ENCODE data around the gene BSND.

DNA sequence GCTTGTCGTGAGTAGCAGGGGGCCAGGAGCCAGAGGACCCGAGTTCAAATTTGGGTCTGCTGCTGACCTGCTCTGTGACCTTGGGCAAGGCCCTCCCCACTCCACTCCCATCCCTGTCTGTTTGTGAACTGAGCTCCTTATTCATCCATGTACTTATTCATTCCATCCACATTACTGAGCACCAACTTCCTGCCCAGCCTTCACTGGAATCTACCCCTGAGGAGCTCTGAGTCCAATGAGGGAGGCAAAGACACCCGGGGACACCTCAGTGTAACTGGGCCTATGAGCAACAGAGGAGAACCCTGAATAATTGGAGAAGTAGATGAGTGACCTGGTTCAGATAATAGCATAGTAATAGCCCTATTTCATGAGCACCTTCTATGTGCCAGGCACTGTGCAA, 8.9 kb downstream of the BSND start:
- TF ChIP-seq TAF1 (IDR thresholded peaks at IDR 0.05; ENCODE audit: low read depth) (no peak), CREB1 (IDR thresholded peaks at IDR 0.05; ENCODE audit: low read depth) (no peak), EP300 (IDR thresholded peaks at IDR 0.05; ENCODE audit: borderline replicate concordance) (no peak), YY1 (IDR thresholded peaks at IDR 0.05; ENCODE audit: low read depth) (no peak), RAD21 (IDR thresholded peaks at IDR 0.05; ENCODE audit: low read depth) (no peak), TEAD4 (IDR thresholded peaks at IDR 0.05) (no peak), CEBPB (IDR thresholded peaks at IDR 0.05) (no peak), ZBTB7A (IDR thresholded peaks at IDR 0.05; ENCODE audit: low read depth) (no peak), TCF12 (IDR thresholded peaks at IDR 0.05; ENCODE audit: low read depth) (no peak), FOXM1 (IDR thresholded peaks at IDR 0.05; ENCODE audit: borderline replicate concordance, low read depth) (no peak), NFIC (IDR thresholded peaks at IDR 0.05) (no peak)
- TF ChIP-seq, protein P1, sequence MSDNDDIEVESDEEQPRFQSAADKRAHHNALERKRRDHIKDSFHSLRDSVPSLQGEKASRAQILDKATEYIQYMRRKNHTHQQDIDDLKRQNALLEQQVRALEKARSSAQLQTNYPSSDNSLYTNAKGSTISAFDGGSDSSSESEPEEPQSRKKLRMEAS (IDR thresholded peaks at IDR 0.05): no peak
- TF ChIP-seq, protein P2, sequence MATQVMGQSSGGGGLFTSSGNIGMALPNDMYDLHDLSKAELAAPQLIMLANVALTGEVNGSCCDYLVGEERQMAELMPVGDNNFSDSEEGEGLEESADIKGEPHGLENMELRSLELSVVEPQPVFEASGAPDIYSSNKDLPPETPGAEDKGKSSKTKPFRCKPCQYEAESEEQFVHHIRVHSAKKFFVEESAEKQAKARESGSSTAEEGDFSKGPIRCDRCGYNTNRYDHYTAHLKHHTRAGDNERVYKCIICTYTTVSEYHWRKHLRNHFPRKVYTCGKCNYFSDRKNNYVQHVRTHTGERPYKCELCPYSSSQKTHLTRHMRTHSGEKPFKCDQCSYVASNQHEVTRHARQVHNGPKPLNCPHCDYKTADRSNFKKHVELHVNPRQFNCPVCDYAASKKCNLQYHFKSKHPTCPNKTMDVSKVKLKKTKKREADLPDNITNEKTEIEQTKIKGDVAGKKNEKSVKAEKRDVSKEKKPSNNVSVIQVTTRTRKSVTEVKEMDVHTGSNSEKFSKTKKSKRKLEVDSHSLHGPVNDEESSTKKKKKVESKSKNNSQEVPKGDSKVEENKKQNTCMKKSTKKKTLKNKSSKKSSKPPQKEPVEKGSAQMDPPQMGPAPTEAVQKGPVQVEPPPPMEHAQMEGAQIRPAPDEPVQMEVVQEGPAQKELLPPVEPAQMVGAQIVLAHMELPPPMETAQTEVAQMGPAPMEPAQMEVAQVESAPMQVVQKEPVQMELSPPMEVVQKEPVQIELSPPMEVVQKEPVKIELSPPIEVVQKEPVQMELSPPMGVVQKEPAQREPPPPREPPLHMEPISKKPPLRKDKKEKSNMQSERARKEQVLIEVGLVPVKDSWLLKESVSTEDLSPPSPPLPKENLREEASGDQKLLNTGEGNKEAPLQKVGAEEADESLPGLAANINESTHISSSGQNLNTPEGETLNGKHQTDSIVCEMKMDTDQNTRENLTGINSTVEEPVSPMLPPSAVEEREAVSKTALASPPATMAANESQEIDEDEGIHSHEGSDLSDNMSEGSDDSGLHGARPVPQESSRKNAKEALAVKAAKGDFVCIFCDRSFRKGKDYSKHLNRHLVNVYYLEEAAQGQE (IDR thresholded peaks at IDR 0.05; ENCODE audit: low read depth): no peak
- TF ChIP-seq, protein P3, sequence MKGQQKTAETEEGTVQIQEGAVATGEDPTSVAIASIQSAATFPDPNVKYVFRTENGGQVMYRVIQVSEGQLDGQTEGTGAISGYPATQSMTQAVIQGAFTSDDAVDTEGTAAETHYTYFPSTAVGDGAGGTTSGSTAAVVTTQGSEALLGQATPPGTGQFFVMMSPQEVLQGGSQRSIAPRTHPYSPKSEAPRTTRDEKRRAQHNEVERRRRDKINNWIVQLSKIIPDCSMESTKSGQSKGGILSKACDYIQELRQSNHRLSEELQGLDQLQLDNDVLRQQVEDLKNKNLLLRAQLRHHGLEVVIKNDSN (IDR thresholded peaks at IDR 0.05): no peak
